Inflammatory macrophage treated with lipopolysaccharide for 4 hours (primary cell): ENCODE measurements around the gene AMZ1.
"Not testable (repeated sequence)": the region's sequence is repeated elsewhere in the genome, so short reads cannot be mapped to it uniquely, and the experiment has no call there.

Source experiments
- DNase-seq: peaks from one replicate; pipeline ENCODE4 v3.0.0-alpha.2; 2020

AMZ1 gene

DNA sequence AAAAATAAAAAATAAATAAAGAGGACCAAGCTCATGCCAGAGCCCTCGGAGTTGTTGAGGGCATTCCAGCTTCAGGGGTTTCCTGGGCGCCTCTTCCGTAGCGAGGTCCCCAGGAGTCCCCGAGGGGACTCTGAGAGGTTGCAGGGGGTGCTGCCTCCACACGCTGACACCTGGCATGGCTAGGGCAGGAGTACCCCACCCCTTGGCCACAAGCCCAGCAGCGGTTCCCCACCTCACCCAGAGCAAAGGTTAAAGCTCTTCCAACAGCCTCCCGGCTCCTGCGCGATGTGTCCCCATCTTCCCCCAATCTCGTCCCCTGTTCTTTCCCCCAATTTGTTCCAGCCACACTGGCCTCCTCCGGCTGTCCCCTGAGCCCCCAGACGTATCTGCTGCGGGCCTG, 4.5 kb downstream of the AMZ1 start:
- DNase-seq: no peak

DNA sequence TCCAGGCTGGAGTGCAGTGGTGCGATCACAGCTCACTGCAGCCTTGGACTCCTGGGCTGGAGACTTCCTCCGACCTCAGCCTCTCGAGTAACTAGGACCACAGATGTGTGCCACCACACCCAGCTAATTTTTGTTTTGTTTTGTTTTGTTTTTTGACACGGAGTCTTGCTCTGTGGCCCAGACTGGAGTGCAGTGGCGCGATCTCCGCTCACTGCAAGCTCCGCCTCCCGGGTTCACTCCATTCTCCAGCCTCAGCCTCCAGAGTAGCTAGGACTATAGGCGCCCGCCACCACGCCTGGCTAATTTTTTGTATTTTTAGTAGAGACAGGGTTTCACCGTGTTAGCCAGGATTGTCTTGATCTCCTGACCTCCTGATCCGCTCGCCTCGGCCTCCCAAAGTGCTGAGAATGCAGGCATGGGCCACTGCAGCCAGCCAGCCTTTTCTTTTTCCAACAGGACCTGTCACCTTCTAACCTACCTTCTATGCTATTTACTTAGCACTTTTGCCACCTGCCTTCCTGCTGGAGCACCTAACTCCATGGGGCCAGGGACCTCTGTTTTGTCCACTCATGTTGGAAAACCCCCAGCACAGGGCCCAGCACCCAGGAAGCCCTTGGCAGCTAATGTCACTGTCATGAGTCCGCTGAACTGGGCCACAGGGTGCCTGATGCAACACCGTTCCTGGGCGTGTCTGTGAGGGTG, 5.6 kb downstream of the AMZ1 start:
- DNase-seq: peak; percentile 94

DNA sequence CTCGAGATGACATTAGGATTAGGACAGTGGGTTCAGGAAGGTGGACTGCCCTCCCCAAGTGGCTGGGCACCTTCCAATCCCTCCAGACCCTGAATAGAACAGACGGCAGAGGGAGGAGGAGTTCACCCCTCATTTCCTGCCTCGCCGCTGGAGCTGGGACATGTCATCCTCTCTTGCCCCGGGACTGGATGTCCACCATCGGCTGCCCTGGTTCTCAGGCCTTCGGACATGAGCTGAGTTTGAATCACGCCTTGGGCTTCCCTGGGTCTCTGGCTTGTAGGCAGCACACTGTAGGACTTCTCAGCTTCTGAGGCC, 6.1 kb downstream of the AMZ1 start:
- DNase-seq: not testable (repeated sequence)

DNA sequence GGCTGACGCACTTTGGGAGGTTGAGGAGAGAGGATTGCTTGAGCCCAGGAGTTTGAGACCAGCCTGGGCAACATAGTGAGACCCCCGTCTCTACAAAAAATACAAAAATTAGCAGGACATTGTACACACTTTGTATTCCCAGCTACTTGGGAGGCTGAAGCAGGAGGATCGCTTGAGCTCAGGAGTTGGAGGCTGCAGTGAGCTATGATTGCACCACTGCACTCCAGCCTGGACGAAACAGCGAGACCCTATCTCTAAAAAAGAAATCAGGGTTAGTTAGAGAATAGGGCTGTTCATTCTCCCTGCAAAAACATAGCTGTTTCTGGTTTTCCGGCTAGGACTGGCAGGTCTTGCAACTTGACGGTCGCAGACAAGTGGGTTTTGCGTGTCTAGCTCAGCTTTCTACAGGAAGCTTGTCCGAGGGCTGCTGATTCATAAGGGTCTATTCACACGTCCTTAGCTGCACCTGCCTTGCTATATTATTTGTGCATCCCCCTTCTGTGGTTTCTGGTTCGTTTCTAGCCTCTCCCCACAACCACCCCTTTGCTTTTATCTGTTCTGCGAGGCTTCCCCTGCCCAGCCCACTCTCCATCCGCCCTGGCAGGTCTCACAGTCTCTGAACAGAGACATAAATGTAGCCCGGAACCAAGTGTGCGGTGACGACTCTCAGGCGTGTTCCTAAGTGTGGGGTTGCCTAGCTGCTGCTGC, 10.7 kb downstream of the AMZ1 start:
- DNase-seq: no peak

DNA sequence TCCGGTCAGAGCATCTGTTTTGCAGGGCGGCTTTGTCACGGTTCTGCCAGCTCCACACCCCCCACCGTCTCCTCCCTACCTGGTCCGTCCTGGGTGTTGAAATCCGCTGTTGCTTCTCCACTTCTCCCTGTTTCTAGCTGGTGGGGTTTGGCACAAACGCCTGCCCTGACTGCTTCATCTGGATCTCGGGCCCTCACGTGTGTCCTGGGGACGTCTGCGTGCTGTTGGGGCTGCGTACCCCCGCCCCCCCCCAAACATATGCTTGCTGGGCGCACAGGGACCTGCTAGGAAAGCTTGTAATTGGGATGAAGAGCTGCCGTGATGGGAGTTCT, 11.3 kb downstream of the AMZ1 start:
- no peak for DNase-seq

DNA sequence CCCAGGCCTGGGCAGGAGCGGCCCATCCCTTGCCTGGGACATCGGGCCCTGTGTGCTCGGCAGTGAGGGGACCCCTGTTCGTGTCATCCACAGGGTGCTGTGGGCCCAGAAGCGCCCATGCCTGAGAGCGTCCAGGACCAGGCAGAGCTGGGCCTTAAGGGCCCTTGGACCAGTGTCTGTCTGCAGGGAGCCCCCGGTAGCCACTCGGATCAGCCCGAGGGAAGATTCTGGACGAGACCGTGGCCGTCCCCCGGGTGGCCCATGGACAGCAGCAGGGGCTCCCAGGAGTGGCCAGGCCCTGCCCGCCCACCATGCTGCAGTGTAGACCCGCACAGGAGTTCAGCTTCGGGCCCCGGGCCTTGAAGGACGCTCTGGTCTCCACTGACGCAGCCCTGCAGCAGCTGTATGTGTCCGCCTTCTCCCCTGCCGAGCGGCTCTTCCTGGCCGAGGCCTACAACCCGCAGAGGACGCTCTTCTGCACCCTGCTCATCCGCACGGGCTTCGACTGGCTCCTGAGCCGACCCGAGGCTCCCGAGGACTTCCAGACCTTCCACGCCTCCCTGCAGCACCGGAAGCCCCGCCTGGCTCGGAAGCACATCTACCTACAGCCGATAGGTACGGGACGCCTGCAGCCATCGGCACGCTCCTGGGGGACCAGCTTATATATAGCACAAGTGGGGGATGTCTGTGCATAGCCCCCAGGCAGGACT, 12.3 kb downstream of the AMZ1 start:
- DNase-seq: no peak

DNA sequence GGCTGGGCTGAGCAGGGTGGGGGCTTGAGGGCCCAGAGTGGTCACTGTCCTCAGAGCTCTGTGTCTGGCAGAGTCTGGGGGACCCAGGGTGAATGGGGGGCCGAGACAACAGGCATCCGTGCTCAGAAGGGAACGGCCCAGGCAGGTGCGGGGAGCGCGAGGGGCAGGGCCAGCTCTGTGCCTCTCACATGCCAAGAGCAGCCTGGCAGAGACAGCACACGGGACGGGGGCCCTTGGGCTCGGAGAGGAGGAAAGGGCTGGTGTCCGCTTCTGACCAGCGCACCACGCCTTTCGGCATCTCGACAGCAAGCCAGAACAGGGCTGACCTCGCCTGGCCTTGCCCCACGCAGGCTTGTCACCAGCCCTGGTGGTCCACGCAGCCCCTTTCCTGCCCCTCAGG, 13.4 kb downstream of the AMZ1 start:
- DNase-seq: no peak

DNA sequence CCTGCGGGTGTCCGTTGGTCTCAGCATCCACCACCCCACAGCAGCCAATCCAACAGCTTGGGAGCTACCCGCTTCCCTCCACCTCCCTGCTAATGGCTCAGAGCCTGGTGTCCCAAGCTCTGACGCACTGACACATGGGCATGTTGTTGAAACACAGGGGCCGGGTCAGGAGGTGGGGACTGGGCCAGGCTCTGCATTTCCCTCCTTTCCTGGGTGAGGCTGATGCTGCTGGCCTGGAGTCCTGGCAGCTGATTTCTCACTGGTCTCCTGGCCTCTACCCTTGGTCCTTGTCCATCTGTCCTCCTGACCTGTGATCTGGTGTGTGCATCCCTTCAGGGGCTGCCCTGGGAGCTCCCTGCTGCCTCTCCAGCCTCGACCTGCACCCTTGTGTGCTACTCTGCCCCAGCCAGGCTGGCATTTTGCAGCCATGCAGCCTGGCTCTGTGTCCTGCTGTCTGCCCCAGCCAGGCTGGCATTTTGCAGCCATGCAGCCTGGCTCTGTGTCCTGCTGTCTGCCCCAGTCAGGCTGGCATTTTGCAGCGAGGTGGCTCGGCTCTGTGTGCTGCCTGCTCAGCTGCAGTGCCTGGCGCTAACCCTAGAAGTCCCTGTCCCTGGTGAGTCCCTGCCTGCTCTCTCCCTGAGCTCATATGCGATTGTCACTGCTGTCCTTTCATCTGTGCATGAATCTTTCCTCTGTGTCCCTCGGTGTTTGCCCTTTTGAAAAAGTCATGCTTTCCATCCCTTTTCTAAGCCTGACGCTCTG, 14.0 kb downstream of the AMZ1 start:
- DNase-seq: peak; percentile 38

DNA sequence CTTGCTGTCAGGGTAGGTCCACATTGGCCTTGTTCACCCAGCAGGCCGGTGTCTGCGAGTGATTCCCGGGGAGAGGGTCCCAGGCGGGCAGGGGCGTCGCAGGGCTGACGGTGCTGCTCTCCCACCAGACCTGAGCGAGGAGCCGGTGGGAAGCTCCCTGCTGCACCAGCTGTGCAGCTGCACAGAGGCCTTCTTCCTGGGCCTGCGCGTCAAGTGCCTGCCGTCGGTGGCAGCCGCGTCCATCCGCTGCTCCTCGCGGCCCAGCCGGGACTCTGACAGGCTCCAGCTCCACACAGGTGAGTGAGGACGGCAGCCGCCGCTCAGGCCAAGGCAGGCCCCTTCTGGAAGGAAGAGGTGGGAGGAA, 14.6 kb downstream of the AMZ1 start:
- DNase-seq: no peak

DNA sequence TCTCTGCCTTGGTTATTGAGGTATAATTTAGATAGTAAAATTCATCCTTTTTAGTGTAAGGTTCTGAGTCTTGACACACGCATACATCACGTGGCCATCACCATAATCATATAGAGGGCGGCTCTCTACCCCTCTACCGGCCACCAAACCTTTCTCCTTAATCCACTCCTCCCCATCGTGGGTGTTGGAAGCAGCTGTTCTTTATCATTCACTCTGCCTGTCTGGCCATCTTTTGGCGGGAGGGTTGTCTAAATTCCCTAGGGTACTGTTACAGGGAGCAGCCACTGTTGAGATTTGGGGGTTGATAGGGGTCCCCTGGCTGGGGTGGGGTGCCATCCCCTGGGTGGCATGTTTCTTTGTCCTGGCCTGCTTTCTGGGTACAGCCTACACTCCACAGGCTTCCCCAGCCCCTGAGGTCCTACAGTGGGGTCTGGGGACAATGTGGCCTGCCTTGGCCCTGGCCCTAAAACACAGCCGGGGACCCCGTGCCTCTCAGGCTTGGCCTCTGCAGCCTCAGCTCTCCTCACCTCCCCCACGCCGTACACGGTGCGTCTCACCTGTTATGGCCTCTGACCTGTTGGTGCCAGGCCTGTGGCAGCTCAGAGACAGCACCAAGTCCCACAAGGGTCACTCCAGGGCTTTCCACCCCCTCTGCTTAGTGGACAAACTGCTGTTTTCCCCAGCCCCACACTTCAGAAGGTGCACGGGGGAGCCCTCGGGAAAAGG, 17.5 kb downstream of the AMZ1 start:
- no peak for DNase-seq

DNA sequence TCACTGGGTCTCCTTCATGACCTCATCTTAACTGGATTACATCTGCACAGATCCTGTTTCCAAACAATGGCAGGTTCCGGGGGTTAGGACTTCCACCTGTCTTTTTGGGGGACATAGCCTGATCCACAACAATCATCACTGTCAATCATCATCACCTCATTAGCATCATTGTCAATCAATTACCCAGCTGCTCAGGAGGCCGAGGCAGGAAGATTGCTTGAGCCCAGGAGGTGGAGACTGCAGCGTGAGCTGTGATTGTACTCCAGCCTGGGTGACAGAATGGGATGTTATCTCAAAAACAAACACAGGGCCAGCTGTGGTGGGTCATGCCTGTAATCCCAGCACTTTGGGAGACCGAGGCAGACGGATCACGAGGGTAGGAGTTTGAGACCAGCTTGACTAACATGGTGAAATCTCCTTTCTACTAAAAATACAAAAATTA, 18.7 kb downstream of the AMZ1 start:
- DNase-seq: no peak

DNA sequence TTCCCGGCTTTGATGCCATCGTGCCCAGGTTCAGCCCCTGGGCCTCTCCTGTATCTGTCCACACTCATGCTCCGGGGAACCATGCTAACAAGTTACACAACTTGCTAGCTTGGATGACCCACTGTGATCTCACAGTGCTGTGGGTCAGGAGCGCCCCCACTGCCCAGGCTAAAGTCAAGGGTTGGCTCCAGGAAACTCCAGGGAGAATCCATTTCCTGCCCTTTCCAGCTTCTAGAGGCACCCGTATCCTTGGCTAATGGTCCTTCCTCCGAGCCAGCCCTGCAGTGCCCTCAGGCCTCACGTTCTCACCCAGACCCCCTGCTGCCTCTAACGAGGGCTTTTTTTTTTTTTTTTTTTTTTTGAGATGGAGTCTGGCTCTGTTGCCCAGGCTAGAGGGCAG, 19.5 kb downstream of the AMZ1 start:
- no peak for DNase-seq

DNA sequence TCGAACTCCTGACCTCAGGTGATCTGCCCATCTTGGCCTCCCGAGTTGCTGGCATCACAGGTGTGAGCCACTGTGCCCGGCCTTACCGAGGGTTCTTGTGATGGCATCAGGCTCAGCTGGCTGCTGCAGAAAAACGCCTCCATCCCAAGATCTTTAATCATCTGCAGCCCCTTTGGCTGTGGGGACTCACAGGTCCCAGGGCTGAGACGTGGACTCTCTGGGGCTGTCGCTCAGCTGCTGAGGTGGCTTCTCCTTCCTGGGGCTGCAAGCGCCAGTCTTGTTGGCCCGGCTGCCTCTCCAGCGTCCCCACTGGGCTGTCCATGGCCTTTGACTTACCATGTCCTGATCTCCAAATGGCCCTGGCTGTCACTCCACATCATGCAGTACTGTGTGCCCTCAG, 20.0 kb downstream of the AMZ1 start:
- DNase-seq: no peak

DNA sequence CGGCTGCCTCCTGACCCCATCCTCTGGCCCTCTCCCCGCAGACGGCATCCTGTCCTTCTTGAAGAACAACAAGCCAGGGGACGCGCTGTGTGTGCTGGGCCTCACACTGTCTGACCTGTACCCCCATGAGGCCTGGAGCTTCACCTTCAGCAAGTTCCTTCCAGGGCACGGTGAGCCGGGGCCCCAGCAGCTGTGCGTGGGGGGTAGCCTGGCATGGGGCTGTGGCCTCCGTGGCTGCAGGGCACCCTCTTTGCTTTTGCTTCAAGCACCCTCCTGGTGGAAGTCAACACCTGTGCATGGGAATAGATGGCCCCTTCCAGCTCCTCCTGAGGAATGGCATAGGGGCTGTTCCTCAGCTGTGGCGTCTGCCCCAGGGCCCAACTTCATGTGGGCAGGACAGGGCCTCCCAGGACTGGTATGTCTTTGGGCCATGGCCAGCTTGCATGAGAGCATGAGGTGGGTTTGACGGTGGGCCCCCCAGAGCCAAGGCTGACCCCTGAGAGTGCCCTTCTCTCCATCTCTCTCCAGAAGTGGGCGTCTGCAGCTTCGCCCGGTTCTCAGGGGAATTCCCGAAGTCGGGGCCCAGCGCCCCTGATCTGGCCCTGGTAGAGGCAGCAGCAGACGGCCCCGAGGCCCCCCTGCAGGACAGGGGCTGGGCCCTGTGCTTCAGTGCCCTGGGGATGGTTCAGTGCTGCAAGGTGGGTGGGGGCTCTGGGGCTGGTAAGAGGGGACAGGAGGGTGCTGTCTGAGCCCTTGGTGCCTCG, 20.7 kb downstream of the AMZ1 start:
- no peak for DNase-seq

DNA sequence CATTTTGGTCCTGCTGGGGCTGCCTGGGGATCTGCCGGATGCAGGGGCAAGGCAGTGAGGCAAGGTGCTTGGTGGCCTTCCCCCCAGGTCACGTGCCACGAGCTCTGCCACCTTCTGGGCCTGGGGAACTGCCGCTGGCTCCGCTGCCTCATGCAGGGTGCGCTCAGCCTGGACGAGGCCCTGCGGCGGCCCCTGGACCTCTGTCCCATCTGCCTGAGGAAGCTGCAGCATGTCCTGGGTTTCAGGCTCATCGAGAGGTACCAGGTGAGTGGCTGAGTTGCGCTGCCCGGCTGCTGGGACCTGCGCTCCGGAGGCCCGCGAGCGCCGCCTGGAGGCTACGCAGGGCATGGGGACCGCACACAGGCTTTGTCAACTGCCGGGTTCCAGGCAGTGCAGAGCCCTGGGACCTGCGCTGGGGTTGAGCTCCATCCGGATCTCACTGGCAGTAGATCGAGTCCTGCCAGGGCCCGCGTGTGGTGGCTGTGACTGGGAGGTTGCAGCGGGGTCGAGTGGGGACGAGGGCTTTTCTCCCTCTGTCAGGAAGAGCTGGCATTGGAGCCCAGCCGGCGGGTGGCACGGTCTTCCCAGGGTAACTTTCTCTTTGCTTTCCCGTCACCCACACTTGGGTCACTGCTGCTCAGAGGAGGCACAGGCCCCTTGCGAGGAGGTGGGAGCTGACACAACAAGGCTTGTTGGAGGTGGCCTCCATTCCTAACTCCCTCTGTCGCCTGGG, 21.7 kb downstream of the AMZ1 start:
- peak; percentile 58 for DNase-seq

DNA sequence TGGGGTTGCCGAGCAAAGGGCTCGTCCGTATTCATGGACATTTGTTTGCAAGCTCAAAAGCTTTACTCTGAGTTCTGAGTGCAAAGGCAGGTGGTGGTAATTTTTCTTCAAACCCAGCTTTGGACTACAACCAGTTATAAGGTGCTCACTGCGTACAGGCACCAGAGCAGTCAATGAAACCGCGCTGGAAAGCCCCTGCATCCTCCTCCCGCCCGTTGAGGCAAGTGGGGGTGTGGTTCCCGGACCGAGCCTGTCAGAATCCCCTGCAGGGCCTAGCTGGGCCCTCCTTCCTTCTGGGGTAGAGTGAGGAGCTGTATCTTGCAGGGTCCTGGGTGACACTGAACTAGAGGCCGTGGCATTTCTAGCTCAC, 22.3 kb downstream of the AMZ1 start:
- no peak for DNase-seq

DNA sequence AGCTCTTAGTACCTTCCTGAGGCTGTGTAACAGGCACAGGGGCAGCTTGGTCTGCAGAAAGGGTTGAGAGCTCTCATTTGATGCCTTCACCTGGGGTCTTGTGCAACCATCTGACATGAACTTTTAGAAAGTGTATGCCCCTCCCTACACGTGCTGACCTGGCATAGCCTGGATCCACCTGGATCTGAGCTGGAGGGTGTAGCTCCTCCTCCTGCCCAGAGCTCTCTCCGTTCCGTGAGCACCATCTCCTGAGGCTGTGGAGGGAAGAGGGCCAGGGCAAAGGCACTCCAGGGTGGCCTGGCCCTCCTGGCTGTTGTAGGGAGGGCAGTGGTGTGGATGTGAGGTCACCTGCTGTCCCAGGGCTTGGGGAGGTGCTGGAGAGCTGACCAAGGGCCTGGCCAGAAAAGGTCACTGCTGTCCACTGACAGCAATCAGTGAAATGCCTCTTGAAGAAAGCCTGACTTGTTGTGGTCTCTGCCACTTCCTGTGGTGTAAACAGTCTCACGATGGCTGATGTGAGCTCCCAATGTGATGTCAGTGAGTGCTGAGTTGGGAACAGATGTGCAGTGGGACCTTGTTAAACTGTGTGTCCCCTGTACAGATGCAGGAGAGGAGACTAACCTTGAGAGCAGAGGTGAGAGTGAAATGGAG, 23.0 kb downstream of the AMZ1 start:
- DNase-seq: peak; percentile 43

DNA sequence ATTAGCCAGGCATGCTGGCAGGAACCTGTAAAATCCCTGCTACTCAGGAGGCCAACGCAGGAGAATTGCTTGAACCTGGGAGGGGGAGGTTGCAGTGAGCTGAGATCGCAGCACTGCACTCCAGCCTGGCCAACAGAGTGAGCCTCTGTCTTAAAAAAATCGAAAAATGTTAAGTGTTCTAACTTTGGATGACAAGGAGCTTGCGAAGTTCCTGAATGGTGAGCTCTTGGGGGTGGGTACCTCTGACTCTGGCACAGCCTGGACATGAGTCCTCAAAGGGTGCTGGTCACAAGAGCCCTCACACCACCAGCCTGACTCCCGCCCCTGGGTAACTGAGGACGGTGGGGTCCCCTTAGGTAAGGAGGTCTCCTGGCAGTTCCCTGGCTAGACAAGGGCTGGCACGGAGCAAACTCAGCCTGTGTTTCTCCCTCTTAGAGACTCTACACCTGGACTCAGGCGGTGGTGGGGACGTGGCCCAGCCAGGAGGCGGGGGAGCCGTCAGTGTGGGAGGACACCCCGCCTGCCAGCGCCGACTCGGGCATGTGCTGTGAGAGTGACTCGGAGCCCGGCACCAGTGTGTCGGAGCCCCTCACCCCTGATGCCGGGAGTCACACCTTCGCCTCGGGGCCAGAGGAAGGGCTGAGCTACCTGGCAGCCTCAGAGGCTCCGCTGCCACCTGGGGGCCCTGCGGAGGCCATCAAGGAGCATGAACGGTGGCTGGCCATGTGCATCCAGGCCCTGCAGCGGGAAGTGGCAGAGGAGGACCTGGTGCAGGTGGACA, 24.1 kb downstream of the AMZ1 start:
- DNase-seq: no peak

DNA sequence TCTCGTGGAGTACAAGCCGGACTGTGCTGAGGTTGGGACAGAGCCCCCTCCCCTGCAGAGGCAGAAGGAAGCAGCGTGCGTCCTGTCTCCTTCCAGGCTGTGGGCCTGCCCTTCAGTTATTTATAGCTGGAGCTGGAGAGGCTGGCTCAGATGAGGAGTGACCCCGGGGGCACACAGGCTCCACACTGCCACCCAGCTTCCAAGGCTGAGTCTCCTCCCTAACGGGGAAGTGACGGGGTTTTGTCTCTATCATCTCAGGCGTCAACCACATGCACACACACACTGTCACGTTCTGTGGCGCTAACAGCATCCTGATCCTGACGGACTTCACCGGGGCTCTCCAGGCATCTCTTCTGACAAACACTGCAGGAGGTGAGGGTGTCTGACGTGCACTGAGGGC, 25.4 kb downstream of the AMZ1 start:
- no peak for DNase-seq

DNA sequence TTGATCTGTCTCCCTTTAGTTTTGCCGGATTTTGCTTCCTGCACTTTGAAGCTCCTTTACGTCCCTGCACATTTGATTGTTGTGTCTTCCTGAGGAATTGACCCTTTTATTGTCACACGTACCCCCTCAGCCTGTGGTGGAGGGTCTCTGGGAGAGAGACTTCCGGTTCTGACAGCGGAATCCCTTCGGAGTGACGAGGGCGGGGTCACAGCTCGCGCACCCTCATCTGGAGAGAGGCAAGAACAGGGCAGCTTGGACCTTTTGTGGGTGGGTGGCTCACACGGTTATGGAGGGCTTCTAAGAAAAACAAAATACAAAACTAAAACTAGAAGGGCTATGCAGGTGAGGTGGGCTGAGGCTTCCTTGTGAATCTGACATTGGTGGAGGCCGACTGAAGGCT, 26.0 kb downstream of the AMZ1 start:
- DNase-seq: no peak
